ENCODE results near the gene IL19. TPM values are rescaled to one million over a fixed set of nuclear protein-coding genes. Genes with fewer than 3 reads are reported as not detected.

The IL19 gene
- total RNA-seq, 2 donors from 2014 or later = not detected

Other genes starting within 250 kb of the IL19 start
- gene EIF2D, start 158.3 kb upstream of the IL19 start, total RNA-seq = 10 to 100 TPM; 35.5 to 38.4 TPM
- gene DYRK3, start 135.2 kb upstream of the IL19 start, total RNA-seq = 1 to 10 TPM in 1 of 2 donors, under 1 TPM in 1; 0.58 to 1.2 TPM
- 10 to 100 TPM; 62.5 to 80.8 TPM for gene MAPKAPK2, start 85.9 kb upstream of the IL19 start, total RNA-seq
- gene IL10, start 1.7 kb downstream of the IL19 start, total RNA-seq = 1 to 10 TPM; 1.1 to 1.5 TPM
- gene IL20, start 94.8 kb downstream of the IL19 start, total RNA-seq = not detected
- not detected for gene IL24, start 126.7 kb downstream of the IL19 start, total RNA-seq
- 1 to 10 TPM; 1.6 to 4.8 TPM for gene FCMR, start 151.2 kb downstream of the IL19 start, total RNA-seq
- over 10,000 TPM; 10,148 to 12,746 TPM for gene PIGR, start 175.7 kb downstream of the IL19 start, total RNA-seq
- 1 to 10 TPM in 1 of 2 donors, under 1 TPM in 1; 0.53 to 1.0 TPM for gene FCAMR, start 199.7 kb downstream of the IL19 start, total RNA-seq